ENCODE measurements around the gene LRRC9. TPM values are rescaled to one million over a fixed set of nuclear protein-coding genes. Genes with fewer than 3 reads are reported as not detected.

The LRRC9 gene
- total RNA-seq, 2 donors from 2014 or later = 1.1 to 2.0 TPM

- Histone ChIP-seq H3K27ac (no peak overlapping the region), H3K9me3 (no peaks in the 10 kb centered on the region), H3K4me3 (no peak overlapping the region), H3K27me3 (replicated peaks; ENCODE audit: insufficient read depth) (no peaks in the 10 kb centered on the region), H3K4me1 (replicated peaks) (no peaks in the 10 kb centered on the region), H3K36me3 (no peaks in the 10 kb centered on the region)
- DNase-seq (ENCODE audit: low spot score) = no peak
- intact Hi-C loops (cut with DNase I) = no loop called here
- TF ChIP-seq, protein P1, sequence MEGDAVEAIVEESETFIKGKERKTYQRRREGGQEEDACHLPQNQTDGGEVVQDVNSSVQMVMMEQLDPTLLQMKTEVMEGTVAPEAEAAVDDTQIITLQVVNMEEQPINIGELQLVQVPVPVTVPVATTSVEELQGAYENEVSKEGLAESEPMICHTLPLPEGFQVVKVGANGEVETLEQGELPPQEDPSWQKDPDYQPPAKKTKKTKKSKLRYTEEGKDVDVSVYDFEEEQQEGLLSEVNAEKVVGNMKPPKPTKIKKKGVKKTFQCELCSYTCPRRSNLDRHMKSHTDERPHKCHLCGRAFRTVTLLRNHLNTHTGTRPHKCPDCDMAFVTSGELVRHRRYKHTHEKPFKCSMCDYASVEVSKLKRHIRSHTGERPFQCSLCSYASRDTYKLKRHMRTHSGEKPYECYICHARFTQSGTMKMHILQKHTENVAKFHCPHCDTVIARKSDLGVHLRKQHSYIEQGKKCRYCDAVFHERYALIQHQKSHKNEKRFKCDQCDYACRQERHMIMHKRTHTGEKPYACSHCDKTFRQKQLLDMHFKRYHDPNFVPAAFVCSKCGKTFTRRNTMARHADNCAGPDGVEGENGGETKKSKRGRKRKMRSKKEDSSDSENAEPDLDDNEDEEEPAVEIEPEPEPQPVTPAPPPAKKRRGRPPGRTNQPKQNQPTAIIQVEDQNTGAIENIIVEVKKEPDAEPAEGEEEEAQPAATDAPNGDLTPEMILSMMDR (IDR thresholded peaks at IDR 0.05) = no peak
- TF ChIP-seq POLR2A (IDR thresholded peaks at IDR 0.05) = no peak
- TF ChIP-seq POLR2AphosphoS5 (IDR thresholded peaks at IDR 0.05) = no peak
These were observed 165.1 kb downstream of the LRRC9 start for GRCh38 chr14:60085085-60085484.

GRCh38 chr14:60085693-60086092 lies 165.7 kb downstream of the LRRC9 start:
- 94% methylated on average over 3 of the region's 3 CpGs for WGBS
- no peak for TF ChIP-seq POLR2A (IDR thresholded peaks at IDR 0.05)
- TF ChIP-seq POLR2AphosphoS5 (IDR thresholded peaks at IDR 0.05) = no peak
- TF ChIP-seq, protein P1 (IDR thresholded peaks at IDR 0.05) = no peak

GRCh38 chr14:60087668-60088067 lies 167.7 kb downstream of the LRRC9 start:
- WGBS = 73% methylated on average over 3 of the region's 3 CpGs
- H3K27me3 ChIP-seq (replicated peaks; ENCODE audit: insufficient read depth) = no peaks in the 10 kb centered on the region
- TF ChIP-seq, protein P1 (IDR thresholded peaks at IDR 0.05) = no peak
- no peak for TF ChIP-seq POLR2AphosphoS5 (IDR thresholded peaks at IDR 0.05)
- no peak for TF ChIP-seq POLR2A (IDR thresholded peaks at IDR 0.05)
- no peaks in the 10 kb centered on the region for H3K9me3 ChIP-seq
- intact Hi-C loops (cut with DNase I) = no loop called here
- no peak for DNase-seq (ENCODE audit: low spot score)
- H3K36me3 ChIP-seq = no peaks in the 10 kb centered on the region
- no peak overlapping the region for H3K27ac ChIP-seq
- no peak overlapping the region for H3K4me3 ChIP-seq
- H3K4me1 ChIP-seq (replicated peaks) = no peaks in the 10 kb centered on the region

More at GRCh38 chr14:60085693-60086092, 165.7 kb downstream of the LRRC9 start:
- no peak for DNase-seq (ENCODE audit: low spot score)
- Histone ChIP-seq H3K9me3 (no peaks in the 10 kb centered on the region), H3K27me3 (replicated peaks; ENCODE audit: insufficient read depth) (no peaks in the 10 kb centered on the region), H3K36me3 (no peaks in the 10 kb centered on the region), H3K27ac (no peak overlapping the region), H3K4me1 (replicated peaks) (no peaks in the 10 kb centered on the region), H3K4me3 (no peak overlapping the region)
- intact Hi-C loops (cut with DNase I) = no loop called here

GRCh38 chr14:60089221-60089620 lies 169.3 kb downstream of the LRRC9 start:
- H3K27me3 ChIP-seq (replicated peaks; ENCODE audit: insufficient read depth) = no peaks in the 10 kb centered on the region
- no peaks in the 10 kb centered on the region for H3K36me3 ChIP-seq
- no peak overlapping the region for H3K4me3 ChIP-seq
- WGBS = 48% methylated on average over 4 of the region's 4 CpGs
- TF ChIP-seq POLR2AphosphoS5 (IDR thresholded peaks at IDR 0.05) (no peak), POLR2A (IDR thresholded peaks at IDR 0.05) (no peak)
- TF ChIP-seq, protein P1 (IDR thresholded peaks at IDR 0.05) = no peak
- no peak for DNase-seq (ENCODE audit: low spot score)
- H3K27ac ChIP-seq = no peak overlapping the region
- no peaks in the 10 kb centered on the region for H3K4me1 ChIP-seq (replicated peaks)
- intact Hi-C loops (cut with DNase I) = no loop called here
- no peaks in the 10 kb centered on the region for H3K9me3 ChIP-seq

GRCh38 chr14:60090864-60091519 lies 171.0 kb downstream of the LRRC9 start:
- Histone ChIP-seq H3K27me3 (replicated peaks; ENCODE audit: insufficient read depth) (no peaks in the 10 kb centered on the region), H3K27ac (peak overlapping the region; percentile 98 to 99), H3K36me3 (no peaks in the 10 kb centered on the region), H3K4me1 (replicated peaks) (no peaks in the 10 kb centered on the region), H3K4me3 (peak overlapping the region; percentile 55 to 70), H3K9me3 (no peaks in the 10 kb centered on the region)
- DNase-seq (ENCODE audit: low spot score) = peak; percentile 17
- TF ChIP-seq, protein P1 (IDR thresholded peaks at IDR 0.05) = no peak
- no peak for TF ChIP-seq POLR2AphosphoS5 (IDR thresholded peaks at IDR 0.05)
- TF ChIP-seq POLR2A (IDR thresholded peaks at IDR 0.05) = no peak
- WGBS = 6% methylated on average over 16 of the region's 16 CpGs
- intact Hi-C loops (cut with DNase I) = loop anchor here (5.0 to 10.0 kb wide), 2 partner anchors 71 to 634 kb away; partner anchors contain the start of gene SIX4

All from prostate gland (tissue), 2 donors.